ENCODE data around the gene PLA2G4D.

- TF ChIP-seq CTCF (IDR thresholded peaks at IDR 0.05; ENCODE audit: low read length) (no peak), EZH2 (IDR thresholded peaks at IDR 0.05; ENCODE audit: borderline replicate concordance, low read length) (no peak)
These were observed 5.3 kb downstream of the PLA2G4D start for GRCh38 chr15:42088801-42089640.
